ENCODE measurements around the gene FBXO21.

DNA sequence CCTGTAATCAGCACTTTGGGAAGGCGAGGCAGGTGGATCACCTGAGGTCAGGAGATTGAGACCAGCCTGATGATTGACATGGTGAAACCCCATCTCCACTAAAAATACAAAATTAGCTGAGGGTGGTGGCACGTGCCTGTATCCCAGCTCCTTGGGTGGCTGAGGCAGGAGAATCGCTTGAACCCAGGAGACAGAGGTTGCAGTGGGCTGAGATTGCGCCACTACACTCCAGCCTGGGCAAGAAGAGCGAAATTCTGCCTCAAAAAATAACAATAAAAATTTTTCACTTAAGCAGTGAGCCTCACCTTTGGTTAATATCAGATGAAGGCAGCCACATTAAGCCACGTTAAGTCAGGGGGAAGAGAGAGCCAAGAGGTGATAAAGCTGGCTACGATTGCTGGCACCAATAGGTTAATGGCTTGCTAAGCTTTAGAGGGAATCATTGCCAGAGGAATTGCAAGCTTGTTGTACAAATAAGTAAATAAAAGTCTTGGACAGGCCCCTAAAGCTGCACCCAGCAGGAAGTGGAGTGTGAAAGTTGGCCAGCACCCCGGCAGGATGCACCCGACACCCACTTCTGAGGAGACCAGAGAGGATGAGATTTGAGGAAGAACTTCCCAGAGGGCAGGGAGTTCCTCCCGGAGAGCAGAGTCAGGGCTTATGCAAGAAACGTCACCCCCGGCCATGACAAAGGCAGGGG is 49.7 kb downstream of the FBXO21 start:
- TF ChIP-seq, protein P1, sequence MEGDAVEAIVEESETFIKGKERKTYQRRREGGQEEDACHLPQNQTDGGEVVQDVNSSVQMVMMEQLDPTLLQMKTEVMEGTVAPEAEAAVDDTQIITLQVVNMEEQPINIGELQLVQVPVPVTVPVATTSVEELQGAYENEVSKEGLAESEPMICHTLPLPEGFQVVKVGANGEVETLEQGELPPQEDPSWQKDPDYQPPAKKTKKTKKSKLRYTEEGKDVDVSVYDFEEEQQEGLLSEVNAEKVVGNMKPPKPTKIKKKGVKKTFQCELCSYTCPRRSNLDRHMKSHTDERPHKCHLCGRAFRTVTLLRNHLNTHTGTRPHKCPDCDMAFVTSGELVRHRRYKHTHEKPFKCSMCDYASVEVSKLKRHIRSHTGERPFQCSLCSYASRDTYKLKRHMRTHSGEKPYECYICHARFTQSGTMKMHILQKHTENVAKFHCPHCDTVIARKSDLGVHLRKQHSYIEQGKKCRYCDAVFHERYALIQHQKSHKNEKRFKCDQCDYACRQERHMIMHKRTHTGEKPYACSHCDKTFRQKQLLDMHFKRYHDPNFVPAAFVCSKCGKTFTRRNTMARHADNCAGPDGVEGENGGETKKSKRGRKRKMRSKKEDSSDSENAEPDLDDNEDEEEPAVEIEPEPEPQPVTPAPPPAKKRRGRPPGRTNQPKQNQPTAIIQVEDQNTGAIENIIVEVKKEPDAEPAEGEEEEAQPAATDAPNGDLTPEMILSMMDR (IDR thresholded peaks at IDR 0.05): no peak
- TF ChIP-seq POLR2A (IDR thresholded peaks at IDR 0.05): no peak
